GM12878 (cell line): ENCODE measurements around the gene STPG1. TPM values are rescaled to one million over a fixed set of nuclear protein-coding genes. Genes with fewer than 3 reads are reported as not detected.

Experiments used
- ATF7 ChIP-seq: fragments of 450-650 bp; IDR thresholded peaks from 2 replicates; pipeline ENCODE4 v1.6.1; 2016; ENCODE audit warnings: low read depth, mild to moderate bottlenecking
- BMI1 ChIP-seq: fragments of 450-650 bp; IDR thresholded peaks from 2 replicates; pipeline ENCODE4 v1.6.1; 2016; ENCODE audit warnings: mild to moderate bottlenecking, moderate library complexity, borderline replicate concordance
- CHD1 ChIP-seq: IDR thresholded peaks from 2 replicates; pipeline ENCODE4 v1.6.1; 2012; ENCODE audit warnings: low read depth, low read length, improper control_type of control experiment
- FOXK2 ChIP-seq: fragments of 450-650 bp; IDR thresholded peaks from 2 replicates; pipeline ENCODE4 v1.6.1; 2017; ENCODE audit warnings: mild to moderate bottlenecking, moderate library complexity
- HDGF ChIP-seq: fragments of 450-650 bp; IDR thresholded peaks from 2 replicates; pipeline ENCODE4 v1.6.1; 2016; ENCODE audit warnings: antibody characterized with exemption
- JUNB ChIP-seq: IDR thresholded peaks from 2 replicates; pipeline ENCODE4 v1.6.1; 2016; ENCODE audit warnings: antibody characterized with exemption, mild to moderate bottlenecking
- KLF5 ChIP-seq: fragments of 450-650 bp; IDR thresholded peaks from 2 replicates; pipeline ENCODE4 v1.6.1; 2014; ENCODE audit warnings: mild to moderate bottlenecking; ENCODE audit not compliant: partially characterized antibody
- MTA2 ChIP-seq: fragments of 450-650 bp; IDR thresholded peaks from 2 replicates; pipeline ENCODE4 v1.6.1; 2016; ENCODE audit warnings: low read depth, mild to moderate bottlenecking, moderate library complexity
- NFXL1 ChIP-seq: fragments of 450-650 bp; IDR thresholded peaks from 2 replicates; pipeline ENCODE4 v1.6.1; 2017; ENCODE audit warnings: antibody characterized with exemption, mild to moderate bottlenecking, borderline replicate concordance
- NR2C1 ChIP-seq: fragments of 450-650 bp; IDR thresholded peaks from 2 replicates; pipeline ENCODE4 v1.6.1; 2017; ENCODE audit warnings: antibody characterized with exemption, mild to moderate bottlenecking, moderate library complexity
- NR2C2 ChIP-seq: IDR thresholded peaks from 2 replicates; pipeline ENCODE4 v1.6.1; 2011; ENCODE audit warnings: borderline replicate concordance, low read depth; ENCODE audit not compliant: control insufficient read depth, insufficient read length
- PAX8 ChIP-seq: fragments of 450-650 bp; IDR thresholded peaks from 2 replicates; pipeline ENCODE4 v1.6.1; 2017; ENCODE audit warnings: mild to moderate bottlenecking, moderate library complexity
- SMAD5 ChIP-seq: IDR thresholded peaks from 2 replicates; pipeline ENCODE4 v1.6.1; 2016; ENCODE audit warnings: antibody characterized with exemption, low read depth
- SREBF2 ChIP-seq: IDR thresholded peaks from 2 replicates; pipeline ENCODE4 v1.6.1; 2012; ENCODE audit warnings: mild to moderate bottlenecking, low read length
- STAT1 ChIP-seq: fragments of 450-650 bp; conservative IDR thresholded peaks from 2 replicates; pipeline ENCODE4 v1.6.1; 2014; ENCODE audit warnings: antibody characterized with exemption, mild to moderate bottlenecking
- TCF12 ChIP-seq: IDR thresholded peaks from 2 replicates; pipeline ENCODE4 v1.6.1; 2011; ENCODE audit warnings: low read depth, mild to moderate bottlenecking, low read length
- WRNIP1 ChIP-seq: IDR thresholded peaks from 2 replicates; pipeline ENCODE4 v1.6.1; 2011; ENCODE audit warnings: low read depth, low read length, improper control_type of control experiment, borderline replicate concordance
- polyA plus RNA-seq, 11 experiments: library from polyadenylated mRNA; depleted of rRNA in 4 of 11; unstranded in 6 of 11; stranded (reverse) in 5 of 11; fragments of >200 nt; fragmentation: Nextera tagmentation in 4 of 11; fragmentation: Illumina TruSeq in 1 of 11; extraction: Ambion mirVana in 4 of 11; extraction: Trizol in 1 of 11; gene quantifications; 1 replicate in 1 of 11; 2 replicates in 10 of 11; pipeline versions ENCODE4 v1.2.1 to v1.2.3, GENCODE V29; 2011 to 2016; ENCODE audit warnings: inconsistent platforms in 2 of 11, missing spikeins in 2 of 11, low read depth in 1 of 11
- total RNA-seq, 4 experiments: library from RNA; depleted of rRNA in 3 of 4; stranded (reverse); fragments of >200 nt in 3 of 4; fragmentation: Illumina TruSeq in 1 of 4; extraction: Trizol in 1 of 4; gene quantifications; 2 replicates each; pipeline versions ENCODE4 v1.2.1 to v1.2.3, GENCODE V29; 2013 to 2021
- TF ChIP-seq, protein P1 (sequence below): IDR thresholded peaks from 2 replicates; pipeline ENCODE4 v1.6.1; 2011; ENCODE audit warnings: mild to moderate bottlenecking, low read depth, low read length, moderate library complexity; ENCODE audit not compliant: insufficient replicate concordance
- TF ChIP-seq, protein P2 (sequence below): fragments of 450-650 bp; IDR thresholded peaks from 2 replicates; pipeline ENCODE4 v1.6.1; 2014; ENCODE audit warnings: mild to moderate bottlenecking
- TF ChIP-seq, protein P3 (sequence below): fragments of 450-650 bp; IDR thresholded peaks from 2 replicates; pipeline ENCODE4 v1.6.1; 2017; ENCODE audit warnings: mild to moderate bottlenecking, moderate library complexity
- TF ChIP-seq, protein P4 (sequence below): IDR thresholded peaks from 2 replicates; pipeline ENCODE4 v1.6.1; 2012; ENCODE audit warnings: low read depth, low read length, improper control_type of control experiment

STPG1 gene
- total and polyA plus RNA-seq, 10 of the 15 experiments (the other 5 are each of a cell fraction or from before 2014, with no cell fraction given) = 0.22 to 2.6 (median 0.73) TPM

DNA sequence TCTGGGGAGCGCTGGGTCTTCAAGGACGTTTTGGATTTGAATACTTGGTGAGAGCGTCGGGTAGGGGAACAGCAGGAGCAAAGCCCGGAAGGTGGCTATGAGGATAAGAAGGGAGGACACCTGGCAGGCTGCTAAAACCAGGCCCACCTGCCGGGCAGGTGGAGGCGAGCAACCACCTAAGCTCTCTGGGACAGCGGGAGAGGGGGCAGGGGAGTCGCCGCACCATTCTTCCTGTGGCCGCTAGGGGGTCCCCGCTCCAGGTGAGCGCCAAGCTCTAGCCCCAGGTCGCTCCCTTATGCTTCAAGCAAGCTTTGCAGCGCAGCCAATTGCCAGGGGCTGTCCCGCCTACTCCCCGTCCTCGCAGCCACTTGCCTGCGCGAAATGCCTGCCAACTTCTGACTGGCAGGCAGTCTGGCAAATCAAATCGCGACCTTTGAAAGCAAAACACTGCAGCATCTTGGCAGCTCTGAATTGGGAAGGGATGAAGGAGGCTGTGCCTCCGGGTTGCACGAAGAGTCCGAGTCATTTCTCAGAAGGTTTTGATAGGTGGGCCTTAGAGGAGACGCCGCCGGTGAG, 1.8 kb upstream of the STPG1 start, which contains the start of gene NIPAL3 (continued):
- TF ChIP-seq BMI1 = no peak
- TF ChIP-seq, protein P1, sequence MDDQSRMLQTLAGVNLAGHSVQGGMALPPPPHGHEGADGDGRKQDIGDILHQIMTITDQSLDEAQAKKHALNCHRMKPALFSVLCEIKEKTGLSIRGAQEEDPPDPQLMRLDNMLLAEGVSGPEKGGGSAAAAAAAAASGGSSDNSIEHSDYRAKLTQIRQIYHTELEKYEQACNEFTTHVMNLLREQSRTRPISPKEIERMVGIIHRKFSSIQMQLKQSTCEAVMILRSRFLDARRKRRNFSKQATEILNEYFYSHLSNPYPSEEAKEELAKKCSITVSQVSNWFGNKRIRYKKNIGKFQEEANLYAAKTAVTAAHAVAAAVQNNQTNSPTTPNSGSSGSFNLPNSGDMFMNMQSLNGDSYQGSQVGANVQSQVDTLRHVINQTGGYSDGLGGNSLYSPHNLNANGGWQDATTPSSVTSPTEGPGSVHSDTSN = peak; percentile 100
- no peak for TF ChIP-seq NFXL1
- no peak for TF ChIP-seq SMAD5
- TF ChIP-seq, protein P2, sequence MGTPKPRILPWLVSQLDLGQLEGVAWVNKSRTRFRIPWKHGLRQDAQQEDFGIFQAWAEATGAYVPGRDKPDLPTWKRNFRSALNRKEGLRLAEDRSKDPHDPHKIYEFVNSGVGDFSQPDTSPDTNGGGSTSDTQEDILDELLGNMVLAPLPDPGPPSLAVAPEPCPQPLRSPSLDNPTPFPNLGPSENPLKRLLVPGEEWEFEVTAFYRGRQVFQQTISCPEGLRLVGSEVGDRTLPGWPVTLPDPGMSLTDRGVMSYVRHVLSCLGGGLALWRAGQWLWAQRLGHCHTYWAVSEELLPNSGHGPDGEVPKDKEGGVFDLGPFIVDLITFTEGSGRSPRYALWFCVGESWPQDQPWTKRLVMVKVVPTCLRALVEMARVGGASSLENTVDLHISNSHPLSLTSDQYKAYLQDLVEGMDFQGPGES = peak; percentile 92
- peak; percentile 70; the same call in 1 of the 2 replicates for TF ChIP-seq TCF12
- TF ChIP-seq WRNIP1 = no peak
- no peak for TF ChIP-seq SREBF2
- TF ChIP-seq NR2C1 = no peak
- peak; percentile 61 for TF ChIP-seq KLF5
- no peak for TF ChIP-seq STAT1
- TF ChIP-seq JUNB = no peak
- TF ChIP-seq HDGF = peak; percentile 86
- TF ChIP-seq FOXK2 = peak; percentile 67
- TF ChIP-seq CHD1 = no peak
- no peak for TF ChIP-seq NR2C2
- 0 out of 2 replicates have a peak, but pooled peaks have one; percentile 21 for TF ChIP-seq MTA2
- TF ChIP-seq, protein P3, sequence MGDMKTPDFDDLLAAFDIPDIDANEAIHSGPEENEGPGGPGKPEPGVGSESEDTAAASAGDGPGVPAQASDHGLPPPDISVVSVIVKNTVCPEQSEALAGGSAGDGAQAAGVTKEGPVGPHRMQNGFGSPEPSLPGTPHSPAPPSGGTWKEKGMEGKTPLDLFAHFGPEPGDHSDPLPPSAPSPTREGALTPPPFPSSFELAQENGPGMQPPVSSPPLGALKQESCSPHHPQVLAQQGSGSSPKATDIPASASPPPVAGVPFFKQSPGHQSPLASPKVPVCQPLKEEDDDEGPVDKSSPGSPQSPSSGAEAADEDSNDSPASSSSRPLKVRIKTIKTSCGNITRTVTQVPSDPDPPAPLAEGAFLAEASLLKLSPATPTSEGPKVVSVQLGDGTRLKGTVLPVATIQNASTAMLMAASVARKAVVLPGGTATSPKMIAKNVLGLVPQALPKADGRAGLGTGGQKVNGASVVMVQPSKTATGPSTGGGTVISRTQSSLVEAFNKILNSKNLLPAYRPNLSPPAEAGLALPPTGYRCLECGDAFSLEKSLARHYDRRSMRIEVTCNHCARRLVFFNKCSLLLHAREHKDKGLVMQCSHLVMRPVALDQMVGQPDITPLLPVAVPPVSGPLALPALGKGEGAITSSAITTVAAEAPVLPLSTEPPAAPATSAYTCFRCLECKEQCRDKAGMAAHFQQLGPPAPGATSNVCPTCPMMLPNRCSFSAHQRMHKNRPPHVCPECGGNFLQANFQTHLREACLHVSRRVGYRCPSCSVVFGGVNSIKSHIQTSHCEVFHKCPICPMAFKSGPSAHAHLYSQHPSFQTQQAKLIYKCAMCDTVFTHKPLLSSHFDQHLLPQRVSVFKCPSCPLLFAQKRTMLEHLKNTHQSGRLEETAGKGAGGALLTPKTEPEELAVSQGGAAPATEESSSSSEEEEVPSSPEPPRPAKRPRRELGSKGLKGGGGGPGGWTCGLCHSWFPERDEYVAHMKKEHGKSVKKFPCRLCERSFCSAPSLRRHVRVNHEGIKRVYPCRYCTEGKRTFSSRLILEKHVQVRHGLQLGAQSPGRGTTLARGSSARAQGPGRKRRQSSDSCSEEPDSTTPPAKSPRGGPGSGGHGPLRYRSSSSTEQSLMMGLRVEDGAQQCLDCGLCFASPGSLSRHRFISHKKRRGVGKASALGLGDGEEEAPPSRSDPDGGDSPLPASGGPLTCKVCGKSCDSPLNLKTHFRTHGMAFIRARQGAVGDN = no peak
- TF ChIP-seq, protein P4, sequence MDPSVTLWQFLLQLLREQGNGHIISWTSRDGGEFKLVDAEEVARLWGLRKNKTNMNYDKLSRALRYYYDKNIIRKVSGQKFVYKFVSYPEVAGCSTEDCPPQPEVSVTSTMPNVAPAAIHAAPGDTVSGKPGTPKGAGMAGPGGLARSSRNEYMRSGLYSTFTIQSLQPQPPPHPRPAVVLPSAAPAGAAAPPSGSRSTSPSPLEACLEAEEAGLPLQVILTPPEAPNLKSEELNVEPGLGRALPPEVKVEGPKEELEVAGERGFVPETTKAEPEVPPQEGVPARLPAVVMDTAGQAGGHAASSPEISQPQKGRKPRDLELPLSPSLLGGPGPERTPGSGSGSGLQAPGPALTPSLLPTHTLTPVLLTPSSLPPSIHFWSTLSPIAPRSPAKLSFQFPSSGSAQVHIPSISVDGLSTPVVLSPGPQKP = peak; percentile 67
- TF ChIP-seq PAX8 = no peak
- TF ChIP-seq ATF7 = no peak
